ENCODE data around the gene SMARCA5.

The SMARCA5 gene

GRCh38 chr4:143488687-143489086 lies 24.8 kb upstream of the SMARCA5 start:
- DNase-seq (ENCODE audit: extremely low read depth, low read depth), result no peak
- TF ChIP-seq CTCF (IDR thresholded peaks at IDR 0.05; ENCODE audit: low read depth, low read length), result no peak

- TF ChIP-seq CTCF (IDR thresholded peaks at IDR 0.05; ENCODE audit: low read depth, low read length), result no peak
- DNase-seq (ENCODE audit: extremely low read depth, low read depth), result no peak
Measured at GRCh38 chr4:143489106-143489505, 24.4 kb upstream of the SMARCA5 start.

GRCh38 chr4:143498021-143498420 lies 15.5 kb upstream of the SMARCA5 start:
- DNase-seq (ENCODE audit: extremely low read depth, low read depth), result no peak
- TF ChIP-seq CTCF (IDR thresholded peaks at IDR 0.05; ENCODE audit: low read depth, low read length), result no peak

- no peak for TF ChIP-seq CTCF (IDR thresholded peaks at IDR 0.05; ENCODE audit: low read depth, low read length)
- no peak for DNase-seq (ENCODE audit: extremely low read depth, low read depth)
Measured at GRCh38 chr4:143502231-143502630, 11.3 kb upstream of the SMARCA5 start.

- no peak for TF ChIP-seq CTCF (IDR thresholded peaks at IDR 0.05; ENCODE audit: low read depth, low read length)
- no peak for DNase-seq (ENCODE audit: extremely low read depth, low read depth)
Measured at GRCh38 chr4:143506031-143506430, 7.5 kb upstream of the SMARCA5 start.

- no peak for DNase-seq (ENCODE audit: extremely low read depth, low read depth)
- TF ChIP-seq CTCF (IDR thresholded peaks at IDR 0.05; ENCODE audit: low read depth, low read length), result no peak
Measured at GRCh38 chr4:143511906-143512305, 1.6 kb upstream of the SMARCA5 start.

GRCh38 chr4:143512978-143513313 lies 556 bp upstream of the SMARCA5 start:
- DNase-seq (ENCODE audit: extremely low read depth, low read depth), result no peak

More at GRCh38 chr4:143512978-143513313, 556 bp upstream of the SMARCA5 start:
- TF ChIP-seq CTCF (IDR thresholded peaks at IDR 0.05; ENCODE audit: low read depth, low read length), result no peak

All from AG09319 (cell line).